Renal pelvis (tissue), 12 donors: ENCODE data around the gene RALGPS2. TPM values are rescaled to one million over a fixed set of nuclear protein-coding genes. Genes with fewer than 3 reads are reported as not detected.

Source experiments
- DNase-seq: peaks from one replicate; pipeline ENCODE4 v3.0.0-alpha.2; 2013
- long read RNA-seq, 16 experiments: transcript quantifications; one replicate each; lab custom pipeline, GENCODE V29; 2026
- polyA plus RNA-seq, 3 donors: library from polyadenylated mRNA; unstranded; fragments of 120-200 nt; gene quantifications; one replicate each; pipeline ENCODE4 v1.2.1, GENCODE V29; 2013; ENCODE audit not compliant: insufficient read length in 3 of 3

Gene RALGPS2, protein sequence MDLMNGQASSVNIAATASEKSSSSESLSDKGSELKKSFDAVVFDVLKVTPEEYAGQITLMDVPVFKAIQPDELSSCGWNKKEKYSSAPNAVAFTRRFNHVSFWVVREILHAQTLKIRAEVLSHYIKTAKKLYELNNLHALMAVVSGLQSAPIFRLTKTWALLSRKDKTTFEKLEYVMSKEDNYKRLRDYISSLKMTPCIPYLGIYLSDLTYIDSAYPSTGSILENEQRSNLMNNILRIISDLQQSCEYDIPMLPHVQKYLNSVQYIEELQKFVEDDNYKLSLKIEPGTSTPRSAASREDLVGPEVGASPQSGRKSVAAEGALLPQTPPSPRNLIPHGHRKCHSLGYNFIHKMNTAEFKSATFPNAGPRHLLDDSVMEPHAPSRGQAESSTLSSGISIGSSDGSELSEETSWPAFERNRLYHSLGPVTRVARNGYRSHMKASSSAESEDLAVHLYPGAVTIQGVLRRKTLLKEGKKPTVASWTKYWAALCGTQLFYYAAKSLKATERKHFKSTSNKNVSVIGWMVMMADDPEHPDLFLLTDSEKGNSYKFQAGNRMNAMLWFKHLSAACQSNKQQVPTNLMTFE
- polyA plus RNA-seq: 10 to 100 TPM; 30.0 to 36.9 (median 31.9) TPM
- long read RNA-seq, donor 1, partial matches to known transcripts: 0 of 1 reads
- long read RNA-seq, donor 1, other reads (novel, unspliced or antisense): 0 of 1 reads
- long read RNA-seq, donor 2, full-length matches to known transcripts: 3 of 11 reads
- long read RNA-seq, donor 2, partial matches to known transcripts: 8 of 11 reads
- long read RNA-seq, donor 2, other reads (novel, unspliced or antisense): 0 of 11 reads
- long read RNA-seq, donor 3: 0 reads
- long read RNA-seq, donor 4, full-length matches to known transcripts: 1 of 1 reads
- long read RNA-seq, donor 4, partial matches to known transcripts: 0 of 1 reads
- long read RNA-seq, donor 4, other reads (novel, unspliced or antisense): 0 of 1 reads
- long read RNA-seq, donor 5, full-length matches to known transcripts: 3 of 3 reads
- long read RNA-seq, donor 5, partial matches to known transcripts: 0 of 3 reads
- long read RNA-seq, donor 5, other reads (novel, unspliced or antisense): 0 of 3 reads
- long read RNA-seq, donor 6, full-length matches to known transcripts: 3 of 3 reads
- long read RNA-seq, donor 6, partial matches to known transcripts: 0 of 3 reads
- long read RNA-seq, donor 6, other reads (novel, unspliced or antisense): 0 of 3 reads
- long read RNA-seq, donor 7, full-length matches to known transcripts: 3 of 3 reads
- long read RNA-seq, donor 7, partial matches to known transcripts: 0 of 3 reads
- long read RNA-seq, donor 7, other reads (novel, unspliced or antisense): 0 of 3 reads
- long read RNA-seq, donor 8: 0 reads
- long read RNA-seq, donor 9, full-length matches to known transcripts: 1 of 9 reads
- long read RNA-seq, donor 9, partial matches to known transcripts: 8 of 9 reads
- long read RNA-seq, donor 9, other reads (novel, unspliced or antisense): 0 of 9 reads
- long read RNA-seq, donor 10, full-length matches to known transcripts: 3 of 3 reads
- long read RNA-seq, donor 10, partial matches to known transcripts: 0 of 3 reads
- long read RNA-seq, donor 10, other reads (novel, unspliced or antisense): 0 of 3 reads
- long read RNA-seq, donor 11: 0 reads
- long read RNA-seq, donor 12, full-length matches to known transcripts: 3 of 3 reads
- long read RNA-seq, donor 12, partial matches to known transcripts: 0 of 3 reads
- long read RNA-seq, donor 12, other reads (novel, unspliced or antisense): 0 of 3 reads
- long read RNA-seq, donor 13: 0 reads
- long read RNA-seq, donor 14: 0 reads
- long read RNA-seq, donor 15, full-length matches to known transcripts: 2 of 9 reads
- long read RNA-seq, donor 15, partial matches to known transcripts: 0 of 9 reads
- long read RNA-seq, donor 15, other reads (novel, unspliced or antisense): 7 of 9 reads
- long read RNA-seq, donor 16, full-length matches to known transcripts: 1 of 1 reads
- long read RNA-seq, donor 16, partial matches to known transcripts: 0 of 1 reads
- long read RNA-seq, donor 16, other reads (novel, unspliced or antisense): 0 of 1 reads

DNA sequence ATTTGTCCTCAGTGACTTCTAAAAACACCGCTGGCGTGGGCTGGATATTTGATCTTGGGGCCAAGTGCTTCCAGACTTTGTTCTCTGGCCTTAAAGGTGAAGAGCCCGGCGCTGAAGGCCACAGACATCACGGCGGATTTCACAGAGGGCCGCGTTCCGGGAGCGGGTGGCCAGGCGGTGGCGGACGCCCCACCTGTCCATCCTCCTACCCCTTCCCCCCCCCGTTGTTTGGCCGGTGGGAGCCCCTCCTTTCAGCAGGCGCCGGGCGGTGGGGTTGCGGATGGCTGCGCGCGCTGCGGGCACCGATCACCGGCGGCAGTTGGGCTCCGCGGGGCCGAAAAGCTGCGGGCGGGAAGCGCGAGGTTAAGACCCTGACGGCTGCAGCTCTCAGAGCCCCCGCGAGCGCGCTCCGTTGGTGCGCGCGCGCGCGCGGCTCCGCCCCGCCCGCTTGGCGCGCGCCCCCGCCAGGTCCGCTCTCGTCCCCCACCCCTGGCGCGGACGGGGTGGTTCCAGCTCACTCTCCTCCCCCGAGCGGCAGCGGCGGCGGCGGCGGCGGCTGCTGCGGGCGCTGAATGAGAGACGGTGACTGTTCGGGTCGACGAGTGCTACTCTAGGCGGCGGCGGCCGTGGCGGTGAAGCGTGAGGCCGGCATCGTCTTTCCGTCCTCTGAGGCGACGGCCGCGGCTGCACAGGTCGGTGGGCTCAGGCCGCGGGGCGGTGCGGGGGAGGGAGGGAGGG is at the start of gene RALGPS2:
Gene RALGPS2, plus strand, starts transcription at position 517 of the 738 bp plus-strand sequence. CDS start 51,521 bp downstream, outside the sequence.
- peak; percentile 81 for DNase-seq

DNA sequence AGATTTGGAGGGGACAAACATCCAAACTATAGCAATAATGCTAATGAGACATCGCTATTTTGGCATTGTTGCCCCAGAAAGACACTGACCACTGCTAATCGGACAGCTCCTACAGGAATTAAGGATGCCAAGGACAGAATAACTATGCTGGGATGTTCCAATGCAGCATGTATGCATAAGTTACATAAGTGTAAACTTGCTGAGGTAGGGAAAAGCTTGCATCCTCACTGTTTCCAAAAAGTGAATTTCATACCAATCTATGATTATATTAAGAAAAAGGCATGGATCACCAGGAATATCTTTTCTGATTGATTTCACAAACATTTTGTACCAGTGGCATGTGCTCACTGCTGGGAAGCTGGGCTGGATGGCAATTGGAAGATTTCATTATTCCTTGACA is 45.8 kb upstream of the RALGPS2 start:
- DNase-seq: no peak

DNA sequence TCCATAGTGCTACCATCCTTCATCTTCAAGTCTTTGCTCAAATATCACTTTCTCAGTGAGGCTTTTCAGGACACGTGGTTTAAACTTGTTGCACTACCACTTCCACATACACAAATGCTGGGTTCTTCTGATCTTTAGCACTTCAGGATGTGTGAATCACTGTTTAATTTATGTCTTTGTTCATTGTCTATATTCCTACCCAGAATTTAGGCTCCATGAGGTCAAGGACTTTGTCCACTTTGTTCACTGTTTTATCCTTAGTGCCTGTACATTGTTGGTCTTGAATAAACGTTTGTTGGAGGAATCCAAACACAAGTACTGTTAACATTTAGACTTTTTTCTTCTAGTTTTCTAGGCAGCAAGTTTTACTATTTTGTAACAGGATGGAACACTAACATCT is 42.6 kb upstream of the RALGPS2 start:
- no peak for DNase-seq

DNA sequence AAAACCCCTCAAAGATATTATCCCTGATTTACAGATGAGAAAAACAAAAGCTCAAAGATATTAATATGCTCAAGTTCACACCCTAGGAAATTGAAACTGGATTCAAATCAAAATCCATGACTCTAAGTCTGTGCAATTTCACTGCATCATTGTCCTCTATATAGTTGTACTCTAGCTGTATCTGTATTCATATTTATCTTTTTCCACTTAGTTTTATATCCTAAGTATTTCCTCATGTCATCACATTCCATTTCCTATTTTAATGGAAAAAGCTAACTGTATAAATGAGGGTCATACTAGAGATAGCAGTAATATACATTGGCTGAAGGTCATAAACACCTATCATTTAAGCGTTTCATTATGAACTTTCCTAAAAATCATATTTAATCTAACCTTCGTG is 42.2 kb upstream of the RALGPS2 start:
- no peak for DNase-seq

DNA sequence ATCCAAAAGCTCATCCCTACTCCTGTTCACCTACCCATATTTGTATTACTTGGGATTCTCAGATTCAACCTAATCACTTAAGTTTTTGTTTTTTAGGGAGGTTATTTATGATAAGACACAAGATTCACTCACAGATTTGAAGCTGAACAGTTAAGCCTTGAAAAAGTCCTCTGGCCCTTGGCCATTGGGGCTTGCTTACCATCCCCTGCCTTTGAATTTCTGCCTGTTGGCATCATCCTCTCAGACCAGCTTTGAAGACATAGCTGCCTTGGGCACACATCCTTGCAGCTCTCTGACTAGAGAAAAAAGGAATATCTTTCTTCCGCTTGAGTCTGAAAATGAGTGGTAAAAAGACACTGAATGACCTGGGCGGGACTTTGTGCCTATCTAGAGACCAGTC is 41.8 kb upstream of the RALGPS2 start:
- no peak for DNase-seq

DNA sequence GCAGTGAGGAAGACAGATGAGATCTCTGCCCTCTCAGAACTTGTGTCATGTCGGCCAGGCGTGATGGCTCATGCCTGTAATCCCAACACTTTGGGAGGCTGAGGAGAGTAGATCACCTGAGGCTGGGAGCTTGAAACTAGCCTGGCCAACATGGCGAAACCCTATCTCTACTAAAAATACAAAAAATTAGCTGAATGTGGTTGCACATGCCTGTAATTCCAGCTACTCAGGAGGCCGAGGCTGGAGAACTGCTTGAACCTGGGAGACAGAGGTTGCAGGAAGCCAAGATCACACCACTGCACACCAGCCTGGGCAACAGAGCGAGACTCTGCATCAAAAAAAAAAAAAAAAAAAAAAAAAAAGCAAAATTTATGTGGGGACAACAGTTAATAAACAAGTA is 40.9 kb upstream of the RALGPS2 start:
- no peak for DNase-seq

DNA sequence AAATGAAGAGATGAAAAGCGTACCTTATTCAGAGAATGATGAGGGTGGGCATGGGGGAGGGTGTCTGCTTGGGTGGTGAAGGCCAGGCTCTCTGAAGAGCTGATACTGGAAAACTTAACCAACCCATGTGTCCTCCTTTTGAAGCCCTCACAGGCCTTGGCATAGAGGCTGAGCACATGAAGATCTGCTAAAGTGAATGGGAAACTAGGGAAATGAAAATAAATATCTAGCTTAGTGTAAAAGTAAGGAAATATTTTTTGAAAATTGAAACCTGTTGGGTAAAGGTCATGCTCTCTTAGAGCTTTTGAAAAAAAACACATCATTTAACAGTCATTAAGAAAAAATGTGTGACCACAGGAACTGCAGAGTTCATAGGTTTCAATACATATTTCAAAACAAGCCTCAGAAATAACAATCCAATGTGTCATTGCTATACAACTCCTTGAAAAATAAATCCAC is 40.5 kb upstream of the RALGPS2 start:
- no peak for DNase-seq

DNA sequence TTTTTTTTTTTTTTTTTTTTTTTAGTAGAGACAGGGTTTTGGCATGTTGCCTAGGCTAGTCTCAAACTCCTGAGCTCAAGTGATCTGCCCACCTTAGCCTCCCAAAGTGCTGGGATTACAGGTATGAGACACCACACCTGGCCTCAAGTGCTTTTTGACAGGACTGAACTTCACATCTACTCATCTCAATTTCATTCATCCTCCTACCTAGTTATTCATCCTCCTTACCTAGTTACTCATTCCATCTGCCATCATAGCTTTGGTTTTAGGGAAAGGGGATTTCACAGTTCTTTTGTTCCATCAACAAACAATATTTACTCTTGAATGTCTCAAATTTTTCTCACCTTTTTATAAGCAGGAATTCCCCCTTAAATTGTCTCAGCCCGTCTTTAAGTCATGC is 38.6 kb upstream of the RALGPS2 start:
- DNase-seq: no peak

DNA sequence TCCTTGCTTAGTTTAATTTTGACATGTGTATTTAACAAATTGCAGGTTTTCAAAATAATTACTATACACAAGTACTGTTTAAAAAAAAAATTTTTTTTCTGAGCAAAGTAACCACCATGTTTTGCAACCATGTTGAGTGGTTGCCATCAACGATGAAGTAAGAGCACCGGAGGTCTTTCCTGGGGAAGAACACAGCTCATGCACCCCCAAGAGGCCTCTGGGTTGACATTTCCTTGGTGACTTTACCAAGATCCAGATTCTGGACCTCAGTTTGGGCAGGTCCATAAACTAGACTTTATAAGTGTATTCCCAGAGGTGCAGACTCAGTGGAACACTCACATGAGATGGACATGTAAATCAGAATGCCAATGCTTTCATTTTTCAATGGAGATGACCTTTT is 36.8 kb upstream of the RALGPS2 start:
- DNase-seq: no peak

DNA sequence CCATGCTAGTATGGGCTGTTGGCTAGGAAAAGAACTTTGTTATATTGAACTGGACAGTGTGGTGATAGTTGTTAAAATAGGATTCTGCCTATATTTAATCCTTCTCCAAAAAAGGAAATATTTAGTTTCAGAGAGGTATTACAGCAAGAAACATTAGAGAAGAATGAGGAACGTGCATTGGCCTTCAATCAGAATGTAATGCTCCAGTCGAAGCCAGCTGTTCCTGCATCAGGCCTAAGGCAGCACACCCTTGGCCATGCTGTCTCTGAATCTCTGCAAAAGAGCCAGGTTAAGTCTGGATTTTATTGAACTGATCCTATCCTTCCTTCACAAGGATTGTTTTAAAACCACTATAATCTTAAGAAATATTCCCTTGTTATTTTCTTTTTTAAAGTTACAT is 35.3 kb upstream of the RALGPS2 start:
- DNase-seq: no peak

DNA sequence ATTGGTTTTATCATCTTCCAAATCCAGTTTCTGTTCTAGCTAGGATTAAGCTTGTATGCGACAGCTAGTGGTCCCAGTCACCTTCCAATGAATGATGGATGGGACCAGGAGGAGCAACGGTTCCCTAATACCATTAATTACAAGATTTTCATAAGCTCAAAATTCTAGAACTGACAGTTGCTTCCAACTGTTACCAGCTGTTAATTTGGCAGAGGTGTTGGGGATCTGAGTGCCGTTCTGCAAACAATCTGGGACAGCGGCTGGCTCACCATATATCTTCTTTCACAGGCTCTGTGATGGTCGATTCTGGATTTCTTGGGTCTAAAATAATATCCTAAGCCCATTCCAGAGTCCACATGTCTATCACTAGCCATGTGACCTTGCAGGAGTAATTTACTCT is 34.5 kb upstream of the RALGPS2 start:
- DNase-seq: no peak

DNA sequence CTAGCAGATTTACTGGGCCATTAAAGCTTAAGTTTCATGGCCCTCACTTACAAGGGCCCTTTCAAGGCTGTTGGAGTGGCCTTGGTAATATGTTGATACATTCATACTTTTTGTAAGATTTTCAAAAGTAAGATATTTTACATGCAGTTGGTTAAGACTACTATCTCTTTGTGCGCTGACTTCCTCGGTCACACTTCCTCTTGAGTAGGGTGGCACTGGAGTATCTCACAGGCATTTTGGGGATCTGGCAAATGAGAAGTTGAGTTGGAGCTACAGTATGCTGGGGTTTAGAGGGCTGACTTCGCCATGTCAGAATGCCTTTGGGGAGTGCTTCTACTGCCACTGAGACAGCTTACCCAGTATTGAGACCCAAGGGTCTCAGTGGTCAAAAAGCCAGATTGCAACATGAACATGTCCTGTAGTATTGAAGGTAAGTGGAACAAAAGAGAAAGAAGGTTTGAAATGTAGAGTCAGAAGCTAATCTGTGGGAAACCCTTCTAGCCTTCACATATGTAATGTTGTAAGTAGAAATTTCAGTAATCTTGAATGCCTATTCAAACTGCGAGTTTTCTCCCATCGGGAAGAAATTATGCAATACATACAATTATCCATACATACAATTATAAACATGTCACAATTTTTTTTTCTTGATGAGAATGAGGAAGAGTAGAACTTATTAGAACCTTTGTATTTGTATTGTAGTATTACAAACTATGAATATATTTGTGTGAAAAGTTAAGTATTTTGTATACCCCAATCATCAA is 32.3 kb upstream of the RALGPS2 start:
- DNase-seq: no peak

DNA sequence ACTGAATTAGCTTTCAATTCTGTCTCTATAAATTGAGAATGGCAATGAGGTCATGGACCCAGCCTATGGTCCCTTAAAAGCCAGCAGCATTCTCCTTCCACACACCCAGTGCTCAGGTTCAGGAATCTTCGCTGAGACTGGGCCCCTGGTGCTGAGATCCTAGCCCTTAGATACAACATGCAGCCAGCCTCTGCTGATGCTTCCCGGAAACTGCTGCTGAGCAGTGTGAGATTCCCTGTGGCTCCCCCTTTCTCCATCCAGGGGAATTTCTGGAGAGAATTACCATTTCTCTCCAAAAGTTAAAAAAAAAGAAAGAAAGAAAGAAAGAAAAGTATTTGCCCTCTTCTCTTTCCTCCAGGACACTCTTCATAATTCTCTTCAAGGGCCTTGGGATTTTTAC is 31.7 kb upstream of the RALGPS2 start:
- DNase-seq: no peak

DNA sequence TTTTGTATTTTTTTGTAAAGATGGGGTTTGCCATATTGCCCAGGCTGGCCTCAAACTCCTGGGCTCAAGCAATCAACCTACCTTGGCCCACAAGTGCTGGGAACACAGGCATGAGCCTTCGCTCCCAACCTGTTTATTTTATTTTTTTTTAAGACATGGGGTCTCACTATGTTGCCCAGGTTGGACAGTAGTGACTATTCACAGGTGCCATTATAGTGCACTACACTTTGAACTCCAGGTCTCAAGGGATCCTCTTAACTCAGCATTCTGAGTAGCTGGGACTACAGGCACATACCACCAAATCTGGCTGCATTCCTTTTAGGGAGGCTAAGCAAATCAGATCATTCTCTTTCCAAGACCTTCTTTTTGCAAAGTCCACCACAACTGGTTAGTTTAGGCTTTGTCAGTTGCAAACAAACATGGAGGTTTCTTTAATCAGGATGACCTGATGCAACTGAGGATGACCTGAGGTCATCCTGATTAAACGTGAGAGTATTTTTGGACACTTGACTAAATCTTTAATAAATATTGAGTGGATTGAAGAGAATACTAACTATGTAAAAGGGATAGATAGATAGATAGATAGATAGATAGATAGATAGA is 30.0 kb upstream of the RALGPS2 start:
- DNase-seq: no peak

DNA sequence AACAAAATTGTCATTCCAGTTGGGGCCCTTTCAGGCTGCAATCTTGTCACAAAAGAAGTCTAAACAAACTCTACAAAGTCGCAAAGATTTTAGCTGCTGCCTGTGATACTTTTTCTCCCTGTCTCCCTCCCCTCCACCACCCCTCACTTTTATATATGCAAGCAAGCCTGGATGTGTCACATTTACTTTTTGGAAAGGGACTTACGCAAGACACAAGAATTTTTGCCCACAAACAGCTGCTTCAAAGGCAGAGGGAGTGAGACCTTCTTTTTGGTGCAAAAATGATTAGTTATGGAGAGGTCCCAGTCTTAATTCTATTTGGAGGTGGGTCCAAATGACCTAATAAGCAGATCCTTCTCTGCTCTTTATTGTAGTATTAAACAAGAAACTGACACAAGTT is 22.9 kb upstream of the RALGPS2 start:
- no peak for DNase-seq

DNA sequence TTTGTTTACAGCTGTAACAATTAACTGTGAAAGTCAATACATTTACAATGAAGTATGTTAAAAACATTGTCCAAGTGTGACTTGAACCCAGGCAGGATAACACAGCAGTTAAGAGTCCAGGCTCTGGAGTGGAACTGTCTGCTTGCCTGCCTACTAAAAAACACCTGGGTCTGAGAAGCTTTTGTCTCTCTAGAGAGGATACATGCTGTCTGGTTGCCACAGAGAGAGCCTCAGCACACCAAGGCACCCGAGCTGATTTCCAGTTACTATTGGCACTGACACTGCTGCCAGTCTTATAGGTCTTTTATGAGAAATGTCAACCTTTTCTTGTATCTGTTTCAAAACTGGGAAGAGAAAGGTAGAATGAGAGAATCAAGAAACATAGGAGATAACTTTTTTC is 20.2 kb upstream of the RALGPS2 start:
- no peak for DNase-seq

DNA sequence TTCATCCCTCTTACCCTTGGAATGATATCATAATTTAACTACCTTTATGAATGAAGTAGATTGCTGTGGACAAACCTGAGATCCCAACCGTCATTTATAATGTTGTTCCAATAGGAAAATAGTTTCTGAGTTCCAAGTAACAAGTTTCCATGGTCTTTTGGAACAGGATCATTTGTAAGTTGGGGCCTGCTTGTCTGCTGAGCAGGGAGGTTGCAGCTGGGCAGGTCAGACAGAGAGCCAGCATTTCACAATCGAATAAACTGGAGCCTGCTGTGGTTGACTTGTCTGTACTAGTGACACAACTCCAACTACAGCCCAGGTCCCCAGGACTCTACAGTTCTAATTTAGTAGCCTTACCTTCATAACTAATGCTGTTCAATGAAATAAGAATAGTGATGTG is 18.6 kb upstream of the RALGPS2 start:
- DNase-seq: no peak

DNA sequence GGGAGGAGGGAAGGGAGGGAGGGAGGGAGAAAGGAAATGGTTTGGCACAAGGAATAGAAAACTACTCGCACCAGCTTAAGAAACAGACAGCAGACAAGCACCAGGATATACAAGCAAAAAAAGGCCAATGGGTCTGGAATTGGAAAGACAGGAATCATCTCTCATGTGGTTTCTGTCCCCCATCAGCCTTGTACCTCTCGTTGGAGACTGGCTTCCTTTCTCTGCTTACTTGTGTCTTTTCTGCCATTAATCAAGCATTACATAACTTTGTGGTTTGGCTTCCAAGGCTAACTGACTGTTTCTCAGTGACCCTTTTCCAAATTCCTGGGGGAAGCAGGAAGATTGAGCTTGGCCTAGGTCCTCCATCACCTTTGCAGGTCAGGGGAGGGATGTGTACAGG is 11.8 kb upstream of the RALGPS2 start:
- no peak for DNase-seq
